PC-3 (cell line): ENCODE data around the gene PEX19. TPM values are rescaled to one million over a fixed set of nuclear protein-coding genes. Genes with fewer than 3 reads are reported as not detected.

Experiments used
- ATAC-seq: fragments of 200-7000 bp; cut with Tn5 transposase; 2 replicates; pipeline ENCODE4 v1.9.1; 2020; ENCODE audit warnings: mild to moderate bottlenecking, moderate library complexity
- BruUV-seq: library from RNA; stranded (reverse); fragments of 400-500 nt; replicated peaks from 2 replicates; lab custom pipeline; 2021; lab: Mats Ljungman, UMichigan
- CTCF ChIA-PET: fragments of 300-600 bp; sonication (Branson Sonifier 250); formaldehyde crosslinking; loops from one replicate; lab custom pipeline; 2022; ENCODE audit warnings: antibody characterized with exemption; lab: Charles Lee
- POLR2A ChIA-PET: fragments of 300-600 bp; sonication (Branson Sonifier 250); formaldehyde crosslinking; loops from one replicate; lab custom pipeline; 2022; ENCODE audit warnings: antibody characterized with exemption; ENCODE audit not compliant: unreplicated experiment; lab: Charles Lee
- DNase-seq: peaks from one replicate; pipeline ENCODE4 v3.0.0-alpha.2; 2015
- H2AFZ ChIP-seq: fragments of 300-600 bp; sonication (generic); 2 replicates; pipeline ENCODE4 v1.6.0; 2016; ENCODE audit warnings: antibody characterized with exemption, low read length
- H3F3A ChIP-seq: fragments of 300-600 bp; sonication (generic); one replicate; pipeline ENCODE4 v1.6.0; 2017; ENCODE audit warnings: antibody characterized with exemption, low read length, control low read depth, mild to moderate bottlenecking; ENCODE audit not compliant: unreplicated experiment
- H3K27ac ChIP-seq: fragments of 300-600 bp; sonication (generic); 2 replicates; pipeline ENCODE4 v1.5.1; 2016; ENCODE audit warnings: mild to moderate bottlenecking, low read length
- H3K27me3 ChIP-seq: fragments of 300-600 bp; sonication (generic); 2 replicates; pipeline ENCODE4 v1.6.1; 2016; ENCODE audit warnings: low read length, mixed read lengths
- H3K36me3 ChIP-seq: fragments of 300-600 bp; sonication (generic); 2 replicates; pipeline ENCODE4 v1.6.1; 2016; ENCODE audit warnings: low read depth, mixed run types, low read length, mixed read lengths
- H3K4me1 ChIP-seq: fragments of 300-600 bp; sonication (generic); 2 replicates; pipeline ENCODE4 v1.5.1; 2016; ENCODE audit warnings: low read length; ENCODE audit not compliant: insufficient read depth
- H3K4me2 ChIP-seq: fragments of 300-600 bp; sonication (generic); 2 replicates; pipeline ENCODE4 v1.6.0; 2016; ENCODE audit warnings: low read length
- H3K4me3 ChIP-seq: fragments of 300-600 bp; sonication (generic); 2 replicates; pipeline ENCODE4 v1.5.1; 2016; ENCODE audit warnings: mild to moderate bottlenecking, low read length, mixed read lengths
- H3K79me2 ChIP-seq: fragments of 300-600 bp; sonication (generic); 2 replicates; pipeline ENCODE4 v1.6.1; 2017; ENCODE audit warnings: low read length, mixed read lengths
- H3K9ac ChIP-seq: fragments of 300-600 bp; sonication (generic); 2 replicates; pipeline ENCODE4 v1.6.0; 2016; ENCODE audit warnings: mild to moderate bottlenecking, low read length
- H3K9me2 ChIP-seq: fragments of 300-600 bp; sonication (generic); replicated peaks from 2 replicates; pipeline ENCODE4 v1.6.1; 2016; ENCODE audit warnings: mixed run types, low read length, mixed read lengths
- H3K9me3 ChIP-seq: fragments of 300-600 bp; sonication (generic); 2 replicates; pipeline ENCODE4 v1.6.1; 2016; ENCODE audit warnings: low read length, mixed read lengths
- H4K20me1 ChIP-seq: fragments of 300-600 bp; sonication (generic); 2 replicates; pipeline ENCODE4 v1.6.1; 2016; ENCODE audit warnings: low read length, mixed read lengths
- CTCF ChIP-seq: fragments of 300-600 bp; sonication (generic); conservative IDR thresholded peaks from 2 replicates; pipeline ENCODE4 v1.5.1; 2017; ENCODE audit warnings: antibody characterized with exemption, low read depth, mild to moderate bottlenecking, low read length
- EZH2 ChIP-seq: fragments of 300-600 bp; sonication (generic); IDR thresholded peaks from one replicate; pipeline ENCODE4 v1.6.1; 2017; ENCODE audit warnings: antibody characterized with exemption, mild to moderate bottlenecking, low read length; ENCODE audit not compliant: unreplicated experiment
- EZH2phosphoT487 ChIP-seq: fragments of 300-600 bp; sonication (generic); IDR thresholded peaks from 2 replicates; pipeline ENCODE4 v1.6.1; 2018; ENCODE audit warnings: mild to moderate bottlenecking, antibody characterized with exemption, low read length, borderline replicate concordance
- intact Hi-C: fragments of 100-400 bp; cut with micrococcal nuclease; formaldehyde crosslinking; loops from 2 replicates; pipeline ENCODE4 v1.9.0; 2023
- total RNA-seq: library from RNA; depleted of rRNA; stranded (reverse); fragments of >200 nt; gene quantifications from 2 replicates; pipeline ENCODE4 v1.2.3, GENCODE V29; 2014

The PEX19 gene
- total RNA-seq, 1 experiment from 2014 or later, result 63.2 TPM

GRCh38 chr1:160237558-160237957 lies 47.4 kb downstream of the PEX19 start:
- no peak overlapping the region for H2AFZ ChIP-seq
- peaks cover 12% of the 10 kb centered on the region for H3K79me2 ChIP-seq
- no TSS peak for BruUV-seq
- H3K27ac ChIP-seq, result no peak overlapping the region
- H3K9me3 ChIP-seq, result no peaks in the 10 kb centered on the region
- no peaks in the 10 kb centered on the region for H3K4me1 ChIP-seq
- H3F3A ChIP-seq, result no peaks in the 10 kb centered on the region
- ATAC-seq (no peak), DNase-seq (no peak)
- TF ChIP-seq EZH2 (no peak), CTCF (no peak), EZH2phosphoT487 (no peak)
- no peaks in the 10 kb centered on the region for H3K9me2 ChIP-seq
- intact Hi-C loops, result no loop called here
- H3K36me3 ChIP-seq, result peaks cover 59% of the 10 kb centered on the region
- no peak overlapping the region for H3K4me2 ChIP-seq
- POLR2A ChIA-PET, result no interaction called here
- no peak overlapping the region for H3K4me3 ChIP-seq
- no peaks in the 10 kb centered on the region for H3K27me3 ChIP-seq
- H4K20me1 ChIP-seq, result no peaks in the 10 kb centered on the region
- CTCF ChIA-PET, result no interaction called here
- H3K9ac ChIP-seq, result no peak overlapping the region

GRCh38 chr1:160236806-160237205 lies 48.1 kb downstream of the PEX19 start:
- Histone ChIP-seq H3K9me2 (no peaks in the 10 kb centered on the region), H3F3A (no peaks in the 10 kb centered on the region), H4K20me1 (no peaks in the 10 kb centered on the region), H3K27ac (no peak overlapping the region), H3K4me1 (no peaks in the 10 kb centered on the region), H3K36me3 (peaks cover 60% of the 10 kb centered on the region), H3K9me3 (no peaks in the 10 kb centered on the region), H3K79me2 (peaks cover 7% of the 10 kb centered on the region; the same call in 1 of the 2 replicates), H3K27me3 (no peaks in the 10 kb centered on the region), H3K4me2 (no peak overlapping the region), H3K9ac (no peak overlapping the region), H2AFZ (no peak overlapping the region), H3K4me3 (no peak overlapping the region)
- ATAC-seq (no peak), DNase-seq (no peak)
- POLR2A ChIA-PET, result no interaction called here
- intact Hi-C loops, result no loop called here
- TF ChIP-seq EZH2 (no peak), EZH2phosphoT487 (no peak), CTCF (no peak)
- CTCF ChIA-PET, result no interaction called here
- BruUV-seq, result no TSS peak

GRCh38 chr1:160232911-160233310 lies 52.0 kb downstream of the PEX19 start:
- BruUV-seq, result no TSS peak
- no peak for ATAC-seq
- TF ChIP-seq EZH2phosphoT487, result no peak
- TF ChIP-seq EZH2, result no peak
- TF ChIP-seq CTCF, result no peak
- Histone ChIP-seq H3K27me3 (no peaks in the 10 kb centered on the region), H3K9ac (no peak overlapping the region), H4K20me1 (no peaks in the 10 kb centered on the region), H3F3A (no peaks in the 10 kb centered on the region), H3K36me3 (peaks cover 58% of the 10 kb centered on the region), H3K9me2 (no peaks in the 10 kb centered on the region), H3K9me3 (no peaks in the 10 kb centered on the region), H2AFZ (no peak overlapping the region), H3K4me3 (no peak overlapping the region), H3K4me1 (no peaks in the 10 kb centered on the region), H3K79me2 (no peaks in the 10 kb centered on the region), H3K4me2 (no peak overlapping the region), H3K27ac (no peak overlapping the region)
- ChIA-PET POLR2A (interaction anchor here (0.6 kb wide), 1 partner anchor 24 kb away, joined by 4 read pairs; no protein-coding TSS in a partner anchor), CTCF (interaction anchor here (1.0 kb wide), 1 partner anchor 19 kb away, joined by 3 read pairs; no protein-coding TSS in a partner anchor)
- intact Hi-C loops, result no loop called here
- no peak for DNase-seq
